ENCODE results near the gene STARD3NL.
"Not testable (repeated sequence)": the region's sequence is repeated elsewhere in the genome, so short reads cannot be mapped to it uniquely, and the experiment has no call there.

STARD3NL gene

DNA sequence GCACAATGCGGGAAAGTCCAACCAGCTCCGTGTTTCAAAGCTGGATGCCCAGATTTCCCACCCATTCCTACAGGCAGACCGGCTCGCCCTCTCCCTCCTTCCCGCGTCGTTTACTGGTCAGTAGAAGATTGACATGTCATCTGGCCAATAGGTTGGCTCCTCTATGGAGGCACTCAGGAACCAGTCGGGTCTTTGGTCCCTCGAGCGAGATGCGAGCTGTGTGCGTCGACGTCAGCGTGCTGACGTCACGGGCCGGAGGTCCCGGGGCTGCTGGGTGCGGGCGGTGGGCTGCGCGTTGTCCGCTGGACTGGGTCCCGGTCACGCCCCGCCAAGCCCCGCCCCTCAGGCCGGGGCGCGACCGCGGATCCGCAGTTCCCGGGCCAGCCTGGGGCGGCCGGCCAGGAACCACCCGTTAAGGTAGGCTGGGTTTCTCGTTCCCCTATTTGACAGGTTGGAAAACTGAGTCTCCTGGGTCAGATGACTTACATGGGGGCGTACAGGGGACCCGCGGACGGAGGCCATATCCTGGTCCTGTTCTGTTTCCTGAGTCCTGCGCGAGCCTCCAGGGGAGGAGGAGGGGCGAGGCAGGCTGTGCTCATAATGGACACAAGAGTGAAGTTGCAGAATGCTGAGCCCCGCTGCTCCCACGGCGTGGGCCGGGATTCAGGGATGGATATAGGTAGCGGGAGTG lies at the start of gene STARD3NL:
STARD3NL (plus strand) TSS at position 242 of the 691 bp plus-strand sequence. CDS start 29,260 bp downstream, outside the sequence.
- DNase-seq (ENCODE audit: low read depth): peak; percentile 75

GRCh38 chr7:38129162-38129561 lies 48.9 kb upstream of the STARD3NL start:
- no peak for DNase-seq (ENCODE audit: low read depth)

- DNase-seq (ENCODE audit: low read depth): no peak
Measured at GRCh38 chr7:38129579-38129978, 48.5 kb upstream of the STARD3NL start.

DNA sequence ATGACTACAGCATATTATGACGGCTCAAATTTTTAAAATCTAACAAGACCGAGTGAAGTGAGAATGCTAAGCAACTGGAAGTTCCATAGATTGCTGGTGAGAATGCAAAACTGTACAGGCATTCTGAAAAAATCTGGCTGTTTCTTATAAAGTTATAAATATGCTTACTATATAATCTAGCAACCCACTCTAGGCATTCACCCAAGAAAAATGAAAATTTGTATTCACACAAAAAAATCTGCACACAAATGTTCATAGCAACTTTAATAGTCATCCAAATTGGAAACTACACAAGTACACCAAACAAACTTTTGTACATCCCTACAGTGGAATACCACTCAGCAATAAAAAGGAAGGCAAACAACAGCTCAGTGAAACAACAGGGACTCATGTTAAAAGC lies 39.9 kb upstream of the STARD3NL start:
- DNase-seq (ENCODE audit: low read depth): no peak

DNA sequence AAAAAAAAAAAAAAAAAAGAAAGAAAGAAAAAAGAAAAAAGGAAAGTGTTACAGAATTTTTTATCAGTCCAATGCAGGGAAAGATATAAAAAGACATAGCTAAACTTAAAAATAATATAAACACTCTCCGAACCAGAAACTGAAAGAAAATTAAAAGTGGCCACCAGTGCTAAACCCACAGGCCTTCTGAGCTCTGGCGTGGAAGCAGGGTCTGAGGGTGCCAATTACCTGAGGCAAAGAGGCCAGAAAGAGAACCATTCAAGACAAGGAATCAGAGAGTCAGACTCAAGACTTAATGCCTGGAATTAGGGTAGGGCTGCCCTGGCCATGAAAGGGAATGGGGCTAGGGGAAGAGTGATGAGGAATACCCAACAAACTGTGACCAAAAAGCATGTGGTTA lies 36.9 kb upstream of the STARD3NL start:
- DNase-seq (ENCODE audit: low read depth): no peak

DNA sequence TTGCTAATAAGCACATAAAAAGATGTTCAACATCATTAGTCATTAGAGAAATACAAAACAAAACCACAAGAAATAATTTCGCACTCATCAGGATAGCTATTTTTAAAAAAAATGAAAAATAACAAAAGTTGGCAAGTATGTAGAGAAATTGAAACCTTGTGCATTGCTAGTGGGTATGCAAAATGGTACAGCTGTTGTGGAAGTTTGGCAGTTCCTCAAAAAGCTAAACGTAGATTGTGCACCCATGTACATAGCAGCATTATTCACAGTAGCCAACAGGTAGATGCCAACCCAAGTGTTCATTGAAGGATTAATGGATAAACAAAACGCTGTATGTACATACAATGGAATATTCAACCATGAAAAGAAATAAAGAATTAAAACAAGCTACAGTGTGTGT lies 35.3 kb upstream of the STARD3NL start:
- DNase-seq (ENCODE audit: low read depth): no peak

- no peak for DNase-seq (ENCODE audit: low read depth)
Measured at GRCh38 chr7:38147005-38147404, 31.0 kb upstream of the STARD3NL start.

DNA sequence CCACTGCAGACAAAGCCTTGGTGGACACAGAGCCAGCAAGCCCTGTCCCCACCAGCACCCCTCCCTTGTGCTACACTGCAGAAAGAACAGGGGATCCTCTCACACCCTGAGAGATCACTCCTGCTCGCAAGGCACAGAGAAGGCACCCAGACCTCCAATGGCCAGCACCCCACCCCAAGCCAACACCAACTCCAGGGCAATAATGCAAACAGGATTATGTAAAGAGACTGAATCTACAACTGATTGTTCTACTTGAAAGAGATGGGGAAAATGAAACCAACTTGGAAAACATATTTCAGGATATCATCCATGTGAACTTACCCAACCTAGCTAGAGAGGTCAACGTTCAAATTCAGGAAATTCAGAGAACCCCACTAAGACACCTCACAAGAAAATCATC lies 26.5 kb upstream of the STARD3NL start:
- DNase-seq (ENCODE audit: low read depth): no peak

- DNase-seq (ENCODE audit: low read depth): no peak
Measured at GRCh38 chr7:38153515-38153914, 24.5 kb upstream of the STARD3NL start.

- DNase-seq (ENCODE audit: low read depth): no peak
Measured at GRCh38 chr7:38154278-38154677, 23.8 kb upstream of the STARD3NL start.

DNA sequence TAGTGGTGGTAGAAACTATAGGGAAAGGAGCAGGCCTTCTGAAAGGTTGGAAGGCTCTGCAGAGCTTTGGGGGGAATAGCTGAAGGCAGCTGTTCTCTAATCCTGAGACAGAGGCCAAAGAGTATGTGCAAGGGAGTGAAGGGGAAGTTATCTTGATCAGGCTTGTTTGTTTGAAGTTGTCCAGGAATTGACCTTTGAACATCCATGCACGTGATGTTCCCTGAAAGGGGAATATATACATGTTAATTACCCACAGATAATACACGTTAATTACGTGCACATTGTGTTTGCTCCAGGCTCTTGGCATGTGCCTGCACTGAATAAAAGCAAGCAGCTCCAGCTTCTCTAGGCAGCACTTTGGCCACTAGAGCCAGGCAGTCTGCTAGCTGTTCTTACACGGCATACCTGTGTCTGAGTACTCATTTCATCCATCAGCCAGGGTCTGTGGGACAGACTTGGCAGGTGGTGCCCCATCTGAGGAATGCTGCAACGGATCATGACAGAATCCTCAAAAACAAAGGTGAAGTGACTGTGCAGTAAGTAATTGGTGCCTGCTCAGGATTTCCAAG lies 18.0 kb upstream of the STARD3NL start:
- DNase-seq (ENCODE audit: low read depth): no peak

DNA sequence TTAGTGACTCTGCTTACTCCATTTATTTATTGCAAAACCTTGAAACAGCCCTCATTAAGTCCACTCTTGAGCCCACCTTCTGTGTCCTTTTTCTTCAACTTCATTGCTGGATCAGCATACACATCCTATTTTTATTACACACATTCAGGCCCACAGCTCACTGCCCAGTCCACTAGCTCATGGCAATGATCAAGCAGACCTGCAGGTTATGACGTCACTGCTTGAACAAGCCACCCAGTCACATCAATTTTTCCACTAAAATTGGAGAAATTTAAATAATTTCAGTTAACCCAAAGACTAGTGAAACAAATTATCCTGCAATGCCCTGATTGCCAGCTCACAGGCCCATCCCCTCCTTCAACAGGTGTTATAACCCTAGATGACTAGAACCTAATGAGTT lies 16.0 kb upstream of the STARD3NL start:
- no peak for DNase-seq (ENCODE audit: low read depth)

DNA sequence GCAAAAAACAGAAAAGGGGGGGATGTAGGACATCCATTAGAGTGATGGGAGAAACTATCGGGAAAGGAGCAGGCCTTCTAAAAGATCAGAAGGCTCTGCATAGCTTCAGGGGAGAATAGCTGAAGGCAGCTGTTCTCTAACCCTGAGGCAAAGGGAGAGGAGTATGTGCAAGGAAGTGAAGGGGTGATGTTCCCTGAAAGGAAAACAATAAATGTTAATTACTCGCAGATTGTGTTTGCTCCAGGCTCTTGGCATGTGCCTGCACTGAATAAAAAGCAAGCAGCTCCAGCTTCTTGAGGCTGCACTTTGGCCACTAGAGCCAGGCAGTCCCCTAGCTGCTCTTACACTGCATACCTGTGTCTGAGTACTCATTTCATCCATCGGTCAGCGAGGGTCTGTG lies 14.4 kb upstream of the STARD3NL start:
- DNase-seq (ENCODE audit: low read depth): no peak

- no peak for DNase-seq (ENCODE audit: low read depth)
Measured at GRCh38 chr7:38168890-38169570, 9.0 kb upstream of the STARD3NL start.

DNA sequence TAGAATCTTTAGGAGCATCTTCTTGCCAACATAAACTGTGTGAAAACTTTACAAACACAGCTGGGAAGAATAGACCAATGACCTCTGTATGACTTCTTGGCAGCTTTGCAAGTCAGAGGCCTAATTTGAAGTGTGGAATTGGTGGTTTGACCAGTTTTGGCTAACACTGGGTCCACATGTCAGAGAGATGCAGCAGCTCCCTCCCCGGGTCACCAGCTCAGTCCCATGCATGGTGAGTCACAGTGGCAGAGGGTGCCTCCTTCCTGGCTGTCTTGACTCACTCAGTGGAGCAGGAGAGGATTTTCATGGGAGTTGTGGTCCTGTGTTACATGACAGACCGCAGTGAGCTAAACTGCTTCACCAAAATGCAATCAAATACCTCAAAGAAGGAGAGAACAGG lies 8.2 kb upstream of the STARD3NL start:
- DNase-seq (ENCODE audit: low read depth): no peak

DNA sequence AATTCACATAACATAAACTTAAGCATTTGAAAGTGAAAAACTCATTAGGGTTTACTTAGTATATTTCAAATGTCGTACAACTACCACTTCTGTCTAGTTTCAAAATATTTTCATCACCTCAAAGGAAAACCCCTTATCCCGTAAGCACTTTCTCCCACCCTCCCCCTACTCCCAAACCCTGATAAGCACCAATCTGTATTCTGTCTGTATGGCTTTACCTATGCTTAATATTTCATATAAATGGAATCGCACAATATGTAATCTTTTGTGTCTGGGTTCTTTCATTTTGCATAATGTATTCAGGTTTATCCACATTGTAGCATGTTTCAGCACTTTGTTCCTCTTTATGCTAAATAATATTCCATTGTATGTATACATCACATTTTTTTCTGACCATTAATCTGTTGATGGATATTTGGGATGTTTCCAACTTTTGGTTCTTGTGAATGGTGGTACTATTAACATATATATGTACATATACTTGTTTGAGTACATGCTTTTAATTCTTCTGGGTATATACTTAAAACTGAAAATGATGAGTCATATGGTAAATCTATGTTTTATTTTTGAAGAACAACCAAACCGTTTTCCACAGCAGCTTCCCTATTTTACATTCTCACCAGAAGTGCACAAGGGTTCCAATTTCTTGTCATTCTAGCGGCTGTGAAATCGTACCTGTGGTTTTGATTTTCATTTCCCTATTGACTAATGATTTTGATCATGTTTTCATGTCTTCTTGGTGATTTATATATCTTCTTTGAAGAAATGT lies 6.2 kb upstream of the STARD3NL start:
- no peak for DNase-seq (ENCODE audit: low read depth)

DNA sequence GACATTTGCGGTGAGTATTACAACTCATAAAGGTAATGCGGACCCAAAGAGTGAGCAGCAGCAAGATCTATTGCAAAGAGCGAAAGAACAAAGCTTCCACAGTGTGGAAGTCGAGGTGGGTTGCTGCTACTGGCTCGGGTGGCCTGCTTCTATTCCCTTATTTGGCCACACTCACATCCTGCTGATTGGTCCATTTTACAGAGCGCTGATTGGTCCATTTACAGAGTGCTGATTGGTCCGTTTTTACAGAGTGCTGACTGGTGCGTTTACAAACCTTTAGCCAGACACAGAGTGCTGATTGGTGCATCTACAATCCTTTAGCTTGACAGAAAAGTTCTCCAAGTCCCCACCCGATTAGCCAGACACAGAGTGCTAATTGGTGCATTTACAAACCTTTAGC lies 2.5 kb upstream of the STARD3NL start:
- DNase-seq (ENCODE audit: low read depth): not testable (repeated sequence)

DNA sequence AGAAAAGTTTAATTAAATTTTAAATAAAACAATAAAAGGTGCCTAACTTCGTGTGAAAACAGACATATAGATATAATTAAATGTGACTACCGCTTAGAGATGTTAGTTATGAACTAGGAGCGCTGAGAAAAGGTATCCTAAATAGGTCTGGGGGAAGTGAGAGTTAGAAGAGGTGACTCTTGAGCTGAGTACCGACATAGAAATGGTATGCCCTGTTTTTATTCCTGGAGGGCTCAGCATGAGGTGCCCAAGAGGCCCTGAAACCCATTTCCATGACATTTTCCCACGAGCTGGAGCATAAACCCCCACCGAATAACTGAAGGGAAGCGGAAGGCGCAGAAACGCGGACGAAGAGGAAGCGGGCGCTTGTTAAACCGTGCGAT lies 433 bp upstream of the STARD3NL start:
- no peak for DNase-seq (ENCODE audit: low read depth)

DNA sequence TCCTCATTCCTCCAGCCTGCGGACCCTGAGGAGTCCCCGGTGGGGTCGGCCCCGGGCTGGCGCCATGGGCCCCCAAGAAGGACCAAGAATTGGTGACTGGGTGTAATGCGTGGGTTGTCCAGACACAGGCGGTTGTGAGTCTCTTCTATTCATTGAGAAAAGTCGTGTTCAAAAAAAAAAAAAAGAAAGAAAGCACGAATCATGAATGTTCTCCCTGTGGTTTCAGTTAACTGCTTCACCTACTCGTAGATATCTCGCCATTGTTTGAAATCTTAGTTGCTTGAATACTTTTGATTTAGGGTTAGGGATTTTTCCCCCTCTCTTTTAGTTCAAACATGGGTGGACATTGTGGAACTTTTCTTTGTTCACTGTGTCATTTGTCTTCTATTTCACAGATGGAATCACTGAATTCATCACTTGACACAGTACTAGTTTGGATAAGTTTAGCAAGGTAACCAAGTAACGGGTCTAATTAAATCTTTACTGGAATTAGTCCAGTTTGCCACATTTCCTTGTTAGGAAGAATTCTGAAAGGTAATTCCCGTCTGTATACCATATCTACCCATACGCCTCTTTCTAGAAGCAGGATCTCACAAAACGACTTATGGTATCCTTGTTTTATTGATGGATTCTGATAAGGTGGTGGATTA lies 775 bp downstream of the STARD3NL start:
- peak; percentile 32 for DNase-seq (ENCODE audit: low read depth)

GRCh38 chr7:38179776-38180226 lies 1.8 kb downstream of the STARD3NL start:
- DNase-seq (ENCODE audit: low read depth): no peak

DNA sequence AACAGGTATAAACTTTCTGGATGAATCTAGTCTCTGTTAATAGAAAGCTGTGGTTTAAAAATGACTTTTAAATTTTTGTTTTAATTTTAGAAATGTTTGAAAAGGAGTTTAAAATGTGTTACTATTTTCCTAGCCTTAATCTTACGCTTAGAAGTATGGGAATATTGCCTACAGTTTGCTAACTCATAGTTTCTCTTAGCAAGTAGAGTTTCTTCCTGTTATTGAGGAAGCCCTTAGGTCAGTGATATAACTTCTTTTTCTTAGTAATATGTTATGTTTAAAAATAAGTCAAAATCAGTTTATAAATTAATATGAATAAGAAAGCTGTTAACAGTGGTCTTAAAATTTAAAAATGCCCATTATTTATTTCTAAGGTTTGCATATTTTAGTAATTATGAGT lies 3.1 kb downstream of the STARD3NL start:
- DNase-seq (ENCODE audit: low read depth): no peak

GRCh38 chr7:38182450-38182849 lies 4.4 kb downstream of the STARD3NL start:
- no peak for DNase-seq (ENCODE audit: low read depth)

Measured in stimulated activated CD8-positive, alpha-beta memory T cell treated with anti-CD3 and anti-CD28 coated beads, Interleukin-12 subunit alpha, Interleukin-12 subunit beta, amount 100 ng/mL, for 4 hours (primary cell).